Smooth muscle cell (in vitro differentiated cells): ENCODE measurements around the gene HHAT. TPM values are rescaled to one million over a fixed set of nuclear protein-coding genes. Genes with fewer than 3 reads are reported as not detected.

Experiments
- DNase-seq: peaks from one replicate; lab custom pipeline; 2025; ENCODE audit not compliant: unreplicated experiment; lab: John Stamatoyannopoulos, UW
- H2AFZ ChIP-seq: fragments of 200-600 bp; sonication (generic); 2 replicates; pipeline ENCODE4 v1.6.0; 2016; ENCODE audit warnings: antibody characterized with exemption, low read depth, mild to moderate bottlenecking
- H3F3A ChIP-seq: fragments of 200-600 bp; sonication (generic); 2 replicates; pipeline ENCODE4 v1.6.0; 2017; ENCODE audit warnings: antibody characterized with exemption, low read depth
- H3K27ac ChIP-seq: fragments of 200-600 bp; sonication (generic); 2 replicates; pipeline ENCODE4 v1.5.1; 2016; ENCODE audit warnings: low read depth, mild to moderate bottlenecking
- H3K27me3 ChIP-seq: fragments of 200-600 bp; sonication (generic); 2 replicates; pipeline ENCODE4 v1.6.1; 2016; ENCODE audit warnings: low read depth, mild to moderate bottlenecking
- H3K36me3 ChIP-seq: fragments of 200-600 bp; sonication (generic); 2 replicates; pipeline ENCODE4 v1.5.1; 2016; ENCODE audit warnings: low read depth
- H3K4me1 ChIP-seq: fragments of 200-600 bp; sonication (generic); 2 replicates; pipeline ENCODE4 v1.5.1; 2016; ENCODE audit warnings: low read depth
- H3K4me2 ChIP-seq: fragments of 200-600 bp; sonication (generic); 2 replicates; pipeline ENCODE4 v1.6.0; 2016; ENCODE audit warnings: mild to moderate bottlenecking
- H3K4me3 ChIP-seq: fragments of 200-600 bp; sonication (generic); 2 replicates; pipeline ENCODE4 v1.5.1; 2016; ENCODE audit warnings: mild to moderate bottlenecking
- H3K79me2 ChIP-seq: fragments of 200-600 bp; sonication (generic); 2 replicates; pipeline ENCODE4 v1.6.0; 2016; ENCODE audit warnings: low read depth, mild to moderate bottlenecking
- H3K9ac ChIP-seq: fragments of 200-600 bp; sonication (generic); 2 replicates; pipeline ENCODE4 v1.6.0; 2016; ENCODE audit warnings: low read depth
- H3K9me3 ChIP-seq: fragments of 200-600 bp; sonication (generic); replicated peaks from 2 replicates; pipeline ENCODE4 v1.5.1; 2016; ENCODE audit warnings: low read depth
- H4K20me1 ChIP-seq: fragments of 200-600 bp; sonication (generic); 2 replicates; pipeline ENCODE4 v1.6.0; 2016; ENCODE audit warnings: low read depth
- CTCF ChIP-seq: fragments of 200-600 bp; sonication (generic); IDR thresholded peaks from 2 replicates; pipeline ENCODE4 v1.5.1; 2017; ENCODE audit warnings: borderline replicate concordance, mild to moderate bottlenecking, antibody characterized with exemption; ENCODE audit not compliant: insufficient read depth, poor library complexity, severe bottlenecking
- WGBS: methylation state at CpG from one replicate; pipeline ENCODE4 v1.1.7; 2016; ENCODE audit warnings: low lambda C conversion rate; 5-methylcytosine and 5-hydroxymethylcytosine counted together
- polyA plus RNA-seq: library from polyadenylated mRNA; unstranded; fragments of >200 nt; fragmentation: Nextera tagmentation; extraction: Ambion mirVana; gene quantifications from 2 replicates; pipeline ENCODE4 v1.2.1, GENCODE V29; 2016
- total RNA-seq: library from RNA; depleted of rRNA; stranded (reverse); fragments of >200 nt; gene quantifications from 2 replicates; pipeline ENCODE4 v1.2.3, GENCODE V29; 2014

Gene HHAT
- total and polyA plus RNA-seq, 2 experiments from 2014 or later, result 4.6 to 9.8 TPM

GRCh38 chr1:210332233-210332632, 3.5 kb downstream of the HHAT start:
- H3K9me3 ChIP-seq, result no peaks in the 10 kb centered on the region
- H4K20me1 ChIP-seq, result no peaks in the 10 kb centered on the region
- no peak for DNase-seq
- no peak overlapping the region for H3K9ac ChIP-seq
- WGBS, result 89% methylated on average over 7 of the region's 7 CpGs
- H3K4me3 ChIP-seq, result no peak overlapping the region
- no peaks in the 10 kb centered on the region for H3F3A ChIP-seq
- no peaks in the 10 kb centered on the region for H3K79me2 ChIP-seq
- no peak overlapping the region for H3K27ac ChIP-seq
- H3K27me3 ChIP-seq, result no peaks in the 10 kb centered on the region
- no peak overlapping the region for H2AFZ ChIP-seq
- TF ChIP-seq CTCF, result no peak
- no peaks in the 10 kb centered on the region for H3K36me3 ChIP-seq
- H3K4me1 ChIP-seq, result peaks cover 3% of the 10 kb centered on the region
- H3K4me2 ChIP-seq, result no peak overlapping the region

GRCh38 chr1:210332719-210333398, 4.2 kb downstream of the HHAT start:
- no peak for DNase-seq
- no peak overlapping the region for H2AFZ ChIP-seq
- peaks cover 3% of the 10 kb centered on the region for H3K4me1 ChIP-seq
- no peak overlapping the region for H3K4me2 ChIP-seq
- H3K9me3 ChIP-seq, result no peaks in the 10 kb centered on the region
- no peaks in the 10 kb centered on the region for H3K27me3 ChIP-seq
- no peaks in the 10 kb centered on the region for H4K20me1 ChIP-seq
- H3K9ac ChIP-seq, result no peak overlapping the region
- H3K4me3 ChIP-seq, result no peak overlapping the region
- TF ChIP-seq CTCF, result no peak
- WGBS, result 85% methylated on average over 4 of the region's 4 CpGs
- H3K36me3 ChIP-seq, result no peaks in the 10 kb centered on the region
- H3K27ac ChIP-seq, result no peak overlapping the region
- H3K79me2 ChIP-seq, result no peaks in the 10 kb centered on the region
- no peaks in the 10 kb centered on the region for H3F3A ChIP-seq

- DNase-seq, result no peak
- TF ChIP-seq CTCF, result no peak
- Histone ChIP-seq H3K4me1 (no peaks in the 10 kb centered on the region), H3K4me3 (no peak overlapping the region), H2AFZ (no peak overlapping the region), H3K9ac (no peak overlapping the region), H3K36me3 (no peaks in the 10 kb centered on the region), H3K9me3 (no peaks in the 10 kb centered on the region), H3K79me2 (no peaks in the 10 kb centered on the region), H3K27ac (no peak overlapping the region), H3F3A (no peaks in the 10 kb centered on the region), H3K4me2 (no peak overlapping the region), H4K20me1 (no peaks in the 10 kb centered on the region), H3K27me3 (no peaks in the 10 kb centered on the region)
- WGBS, result 86% methylated on average over 2 of the region's 2 CpGs
Observed at GRCh38 chr1:210335001-210335400, 6.3 kb downstream of the HHAT start.

- Histone ChIP-seq H4K20me1 (no peaks in the 10 kb centered on the region), H3K4me3 (no peak overlapping the region), H3K9ac (no peak overlapping the region), H3K4me2 (no peak overlapping the region), H2AFZ (no peak overlapping the region), H3K27me3 (no peaks in the 10 kb centered on the region), H3K27ac (no peak overlapping the region), H3K36me3 (no peaks in the 10 kb centered on the region), H3F3A (no peaks in the 10 kb centered on the region), H3K9me3 (no peaks in the 10 kb centered on the region), H3K79me2 (no peaks in the 10 kb centered on the region), H3K4me1 (no peaks in the 10 kb centered on the region)
- DNase-seq, result no peak
- WGBS, result 87% methylated on average over 2 of the region's 2 CpGs
- no peak for TF ChIP-seq CTCF
Observed at GRCh38 chr1:210336362-210336761, 7.7 kb downstream of the HHAT start.
